ENCODE results near the gene CC2D2B. TPM values are rescaled to one million over a fixed set of nuclear protein-coding genes. Genes with fewer than 3 reads are reported as not detected.

Gene CC2D2B
- total and polyA plus RNA-seq, 2 of the 13 experiments (the other 11 are each of a cell fraction or from before 2014, with no cell fraction given), result 0.20 TPM; not detected in 1

GRCh38 chr10:95867866-95868265 lies 39.9 kb upstream of the CC2D2B start:
- Histone ChIP-seq H3K79me2 (ENCODE audit: insufficient read depth, low read length) (no peaks in the 10 kb centered on the region), H3K4me2 (ENCODE audit: low read depth, low read length) (no peak overlapping the region), H4K20me1 (ENCODE audit: insufficient read depth, low read length) (no peaks in the 10 kb centered on the region; the same call in 1 of the 2 replicates), H3K9me3 (ENCODE audit: low read length) (no peaks in the 10 kb centered on the region), H3K4me1 (ENCODE audit: insufficient read depth, low read length) (peaks cover 23% of the 10 kb centered on the region), H3K27me3 (ENCODE audit: control insufficient read depth in 1 of 2, insufficient read depth in 2 of 2, low read length in 2 of 2) (no peaks in the 10 kb centered on the region), H3K36me3 (replicated peaks in 1 of 2; ENCODE audit: control insufficient read depth in 1 of 2, insufficient read depth in 2 of 2, low read length in 2 of 2) (0 out of 5 replicates have a peak, but pooled peaks cover 0 to 9% of the 10 kb centered on the region in 2 experiments), H3K27ac (ENCODE audit: extremely low read length, insufficient read depth, low read length) (no peak overlapping the region), H2AFZ (ENCODE audit: low read length) (no peak overlapping the region), H3K4me3 (replicated peaks in 1 of 3; ENCODE audit: insufficient read depth in 1 of 3, low read depth in 2 of 3, low read length in 3 of 3) (no peak overlapping the region), H3K9ac (ENCODE audit: insufficient read depth, low read depth, low read length) (no peak overlapping the region)
- DNase-seq (ENCODE audit: low spot score) (no peak), ATAC-seq (no peak), FAIRE-seq (no peak)
- BruUV-seq (replicated peaks), result no TSS peak
- no peak for TF ChIP-seq POLR2AphosphoS2 (IDR thresholded peaks at IDR 0.05; ENCODE audit: low read depth, low read length)
- TF ChIP-seq DMAP1 (CRISPR knock-in tag; IDR thresholded peaks at IDR 0.05), result no peak
- TF ChIP-seq, protein P1, sequence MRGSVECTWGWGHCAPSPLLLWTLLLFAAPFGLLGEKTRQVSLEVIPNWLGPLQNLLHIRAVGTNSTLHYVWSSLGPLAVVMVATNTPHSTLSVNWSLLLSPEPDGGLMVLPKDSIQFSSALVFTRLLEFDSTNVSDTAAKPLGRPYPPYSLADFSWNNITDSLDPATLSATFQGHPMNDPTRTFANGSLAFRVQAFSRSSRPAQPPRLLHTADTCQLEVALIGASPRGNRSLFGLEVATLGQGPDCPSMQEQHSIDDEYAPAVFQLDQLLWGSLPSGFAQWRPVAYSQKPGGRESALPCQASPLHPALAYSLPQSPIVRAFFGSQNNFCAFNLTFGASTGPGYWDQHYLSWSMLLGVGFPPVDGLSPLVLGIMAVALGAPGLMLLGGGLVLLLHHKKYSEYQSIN (CRISPR knock-in tag; IDR thresholded peaks at IDR 0.05; ENCODE audit: borderline replicate concordance), result no peak
- no peak for TF ChIP-seq ATAD3A (CRISPR knock-in tag; IDR thresholded peaks at IDR 0.05)
- TF ChIP-seq ZNF644 (CRISPR knock-in tag; IDR thresholded peaks at IDR 0.05; ENCODE audit: low read depth), result no peak
- TF ChIP-seq, protein P2, sequence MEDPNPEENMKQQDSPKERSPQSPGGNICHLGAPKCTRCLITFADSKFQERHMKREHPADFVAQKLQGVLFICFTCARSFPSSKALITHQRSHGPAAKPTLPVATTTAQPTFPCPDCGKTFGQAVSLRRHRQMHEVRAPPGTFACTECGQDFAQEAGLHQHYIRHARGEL (CRISPR knock-in tag; IDR thresholded peaks at IDR 0.05), result no peak
- no peak for TF ChIP-seq TFE3 (CRISPR knock-in tag; IDR thresholded peaks at IDR 0.05)
- no peak for TF ChIP-seq ZNF430 (CRISPR knock-in tag; IDR thresholded peaks at IDR 0.05)
- no peak for TF ChIP-seq ZNF234 (CRISPR knock-in tag; conservative IDR thresholded peaks at IDR 0.05)
- TF ChIP-seq HOXA7 (CRISPR knock-in tag; IDR thresholded peaks at IDR 0.05), result no peak
- no peak for TF ChIP-seq IRF2 (CRISPR knock-in tag; IDR thresholded peaks at IDR 0.05)
- ChIA-PET CTCF (ENCODE audit: low intra/inter-chr PET ratio, low total read pairs) (no interaction called here), POLR2A (interaction anchor here (2.2 kb wide), 1 partner anchor 174 kb away, joined by 8 read pairs; the partner anchor contains the start of gene TCTN3)
- WGBS (ENCODE audit: low lambda C conversion rate), result 88% methylated on average over 4 of the region's 4 CpGs
- intact Hi-C loops (cut with micrococcal nuclease; ENCODE audit: unreplicated experiment), result loop anchor here (5.0 kb wide), 1 partner anchor 34 kb away; no protein-coding TSS in a partner anchor
- in situ Hi-C loops (cut with HindIII; ENCODE audit: extremely low pct_ligation_motif_present, low pct_unique_long_range_greater_than_20kb), result loop anchor here (25.0 kb wide), 1 partner anchor 456 kb away; no protein-coding TSS in a partner anchor
